NB4 (cell line): ENCODE data around the gene DIO2.

Experiments used
- DNase-seq: peaks from one replicate; pipeline ENCODE4 v3.0.0; 2010; ENCODE audit warnings: low read depth
- H3K4me3 ChIP-seq: one replicate; pipeline ENCODE4 v1.5.1; 2011; ENCODE audit warnings: mild to moderate bottlenecking, low read depth, low read length, moderate library complexity
- CTCF ChIP-seq: IDR thresholded peaks from one replicate; pipeline ENCODE4 v1.5.1; 2012; ENCODE audit warnings: low read depth, low read length
- MAX ChIP-seq: IDR thresholded peaks from 2 replicates; pipeline ENCODE4 v1.6.1; 2011; ENCODE audit warnings: low read depth, low read length
- MYC ChIP-seq: IDR thresholded peaks from 2 replicates; pipeline ENCODE4 v1.6.1; 2011; ENCODE audit warnings: low read depth, low read length
- POLR2A ChIP-seq: IDR thresholded peaks from 2 replicates; pipeline ENCODE4 v1.6.1; 2011; ENCODE audit warnings: mild to moderate bottlenecking; ENCODE audit not compliant: insufficient read length; ENCODE audit errors: extremely low read depth

The DIO2 gene

GRCh38 chr14:80231702-80232101 lies 20.4 kb upstream of the DIO2 start:
- no peak overlapping the region for H3K4me3 ChIP-seq
- TF ChIP-seq MAX (no peak), MYC (no peak), POLR2A (no peak), CTCF (no peak)
- DNase-seq = no peak

GRCh38 chr14:80223696-80224465 lies 12.6 kb upstream of the DIO2 start:
- no peak overlapping the region for H3K4me3 ChIP-seq
- TF ChIP-seq CTCF (no peak), MAX (no peak), POLR2A (no peak), MYC (no peak)
- DNase-seq = no peak

GRCh38 chr14:80216818-80217217 lies 5.5 kb upstream of the DIO2 start:
- no peak for TF ChIP-seq MAX
- no peak for TF ChIP-seq POLR2A
- TF ChIP-seq MYC = no peak
- TF ChIP-seq CTCF = no peak
- DNase-seq = no peak

GRCh38 chr14:80215756-80216581 lies 4.7 kb upstream of the DIO2 start:
- DNase-seq = no peak
- H3K4me3 ChIP-seq = no peak overlapping the region
- TF ChIP-seq CTCF (no peak), MYC (no peak), MAX (no peak), POLR2A (no peak)

More at GRCh38 chr14:80216818-80217217, 5.5 kb upstream of the DIO2 start:
- no peak overlapping the region for H3K4me3 ChIP-seq

GRCh38 chr14:80215081-80215480 lies 3.8 kb upstream of the DIO2 start:
- no peak overlapping the region for H3K4me3 ChIP-seq
- no peak for DNase-seq
- TF ChIP-seq POLR2A (no peak), MAX (no peak), MYC (no peak), CTCF (no peak)
